ENCODE measurements around the gene ZNF516.

The ZNF516 gene

DNA sequence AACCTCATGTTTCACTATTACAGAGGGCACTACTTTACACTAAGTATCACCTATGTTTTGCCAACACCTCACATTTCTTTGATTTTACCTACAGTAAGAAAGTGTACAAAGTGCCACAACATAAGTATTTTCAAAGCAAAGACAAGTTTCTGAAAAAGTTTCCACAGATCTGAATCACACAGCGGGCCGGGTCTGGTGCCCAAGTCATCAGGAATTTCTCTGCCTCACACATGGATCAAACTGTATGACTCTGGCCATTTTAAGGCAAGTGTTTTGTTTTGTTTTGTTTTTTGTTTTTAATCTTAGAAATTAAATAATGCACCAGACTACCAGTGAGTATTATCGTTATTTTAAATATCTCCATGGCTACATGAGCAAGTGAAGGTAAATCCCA is 73.4 kb downstream of the ZNF516 start:
- no peak for DNase-seq (ENCODE audit: low spot score)

GRCh38 chr18:76420898-76421684 is 74.0 kb downstream of the ZNF516 start:
- no peak for DNase-seq (ENCODE audit: low spot score)

GRCh38 chr18:76419811-76420210 is 75.2 kb downstream of the ZNF516 start:
- no peak for DNase-seq (ENCODE audit: low spot score)

DNA sequence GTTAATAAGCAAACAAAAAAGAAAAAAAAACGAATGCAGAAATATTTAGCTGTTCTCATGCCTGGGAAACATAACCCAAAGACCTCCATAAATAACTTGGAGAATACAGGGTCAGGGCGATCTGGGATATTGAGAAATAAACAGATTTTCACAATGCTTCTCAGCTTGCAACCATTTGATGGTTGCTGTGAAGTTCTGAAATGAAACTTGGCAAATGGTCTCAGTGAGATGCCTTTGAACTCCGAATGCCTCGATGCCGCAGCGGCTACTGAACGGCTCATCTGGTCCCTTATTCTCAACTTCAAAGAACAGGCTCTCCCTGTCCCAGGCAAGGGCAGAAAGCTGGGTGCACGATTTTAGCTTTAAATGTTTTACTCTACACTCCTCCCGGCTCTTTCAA is 78.1 kb downstream of the ZNF516 start:
- no peak for DNase-seq (ENCODE audit: low spot score)

DNA sequence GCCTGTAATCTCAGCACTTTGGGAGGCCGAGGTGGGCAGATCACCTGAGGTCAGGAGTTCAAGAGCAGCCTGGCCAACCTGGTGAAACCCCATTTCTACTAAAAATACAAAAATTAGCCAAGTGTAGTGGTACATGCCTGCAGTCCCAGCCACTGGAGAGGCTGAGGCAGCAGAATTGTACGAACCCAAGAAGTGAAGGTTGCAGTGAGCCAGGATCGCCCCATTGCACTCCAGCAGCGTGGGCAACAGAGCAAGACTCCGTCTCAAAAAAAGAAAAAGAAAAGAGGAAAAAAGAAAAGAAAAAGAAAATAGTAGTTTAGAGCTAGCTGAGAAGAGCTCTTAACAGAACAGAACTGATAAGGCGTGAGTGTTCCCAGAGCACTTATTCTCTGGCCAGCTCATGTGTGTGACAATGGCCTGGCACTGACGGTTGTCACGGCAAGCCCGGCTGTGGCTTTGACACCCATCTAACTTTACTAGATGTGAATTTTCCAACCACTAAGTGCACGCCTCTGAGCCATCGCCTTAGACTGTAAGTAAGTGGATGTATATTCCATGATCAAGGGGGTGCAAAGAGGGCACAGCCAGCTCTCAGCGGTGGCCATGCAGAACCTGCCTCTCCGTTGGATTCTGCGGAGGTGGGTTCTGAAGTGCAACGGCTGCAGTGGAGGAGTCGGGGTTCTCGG is 80.0 kb downstream of the ZNF516 start:
- DNase-seq (ENCODE audit: low spot score): no peak

DNA sequence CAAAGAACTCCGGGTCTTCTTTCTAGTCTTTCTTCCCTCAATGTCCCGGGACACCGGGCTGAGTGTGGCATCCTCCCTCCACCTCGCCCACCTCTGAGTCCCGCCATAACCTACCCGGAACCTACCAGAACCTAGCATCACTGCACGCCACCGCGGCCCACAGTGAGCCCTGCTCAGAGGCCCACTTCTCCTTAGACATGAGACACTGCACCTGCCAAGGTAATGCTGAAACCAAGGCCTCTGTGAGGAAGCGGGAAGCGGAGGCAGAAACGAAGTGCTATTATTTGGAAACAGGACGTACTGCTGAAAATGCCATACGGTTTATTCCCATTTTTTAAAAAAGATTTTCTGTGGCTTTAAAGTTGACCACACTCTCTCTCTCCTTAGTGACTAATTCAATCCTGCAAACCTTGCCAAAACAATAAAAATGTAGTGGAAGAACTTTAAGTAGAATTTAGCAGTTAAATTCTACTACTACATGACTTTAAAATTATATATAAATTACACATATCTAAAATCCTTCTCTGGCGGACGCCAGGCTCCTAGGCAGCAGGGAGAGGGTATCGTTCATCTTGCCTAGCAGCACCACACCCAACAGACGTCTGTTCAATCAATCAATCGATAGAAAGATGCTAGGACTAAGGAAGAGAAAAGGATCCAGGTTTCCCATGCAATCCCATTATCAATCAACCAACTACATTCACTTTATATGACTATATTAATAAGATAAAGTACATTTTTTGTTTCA is 82.0 kb downstream of the ZNF516 start:
- DNase-seq (ENCODE audit: low spot score): no peak

DNA sequence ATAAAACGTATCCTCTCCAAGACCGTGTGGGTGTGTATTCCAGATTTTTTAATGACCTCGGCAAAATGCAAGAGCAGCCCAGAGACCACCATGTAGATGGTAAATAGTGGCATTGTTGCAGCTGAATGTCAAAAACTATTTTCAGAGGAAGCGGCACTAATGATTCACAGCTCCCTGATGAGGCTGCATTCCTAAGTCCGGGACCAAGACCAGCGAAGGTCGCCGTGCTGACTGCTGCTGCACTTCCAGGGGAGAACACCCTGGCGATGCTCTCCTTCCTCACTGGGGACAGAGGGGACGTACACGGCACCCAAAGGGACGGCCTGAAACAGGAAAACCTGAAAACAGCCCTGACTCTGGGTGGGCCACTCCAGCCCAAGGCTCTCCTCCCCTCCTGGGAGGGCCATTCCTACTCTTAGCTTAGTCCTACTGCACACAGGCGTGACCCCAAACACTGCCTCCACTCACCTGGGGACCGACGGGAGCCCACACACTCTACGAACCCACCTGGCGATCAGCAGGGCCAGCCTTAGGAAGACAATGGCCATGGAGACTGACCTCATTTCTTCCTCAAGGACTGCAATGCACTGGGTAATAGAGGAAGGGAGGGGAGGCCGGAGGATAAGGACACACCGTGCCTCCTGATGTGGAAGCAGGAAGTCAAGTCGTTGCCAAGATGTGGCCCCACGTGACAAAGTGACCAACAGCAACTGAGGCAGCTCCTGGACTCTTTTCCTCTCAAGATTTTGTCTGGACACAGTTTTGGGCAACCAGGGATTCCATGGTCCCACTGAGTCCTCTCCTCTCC is 82.8 kb downstream of the ZNF516 start:
- DNase-seq (ENCODE audit: low spot score): no peak

GRCh38 chr18:76410660-76411417 is 84.2 kb downstream of the ZNF516 start:
- DNase-seq (ENCODE audit: low spot score): no peak

DNA sequence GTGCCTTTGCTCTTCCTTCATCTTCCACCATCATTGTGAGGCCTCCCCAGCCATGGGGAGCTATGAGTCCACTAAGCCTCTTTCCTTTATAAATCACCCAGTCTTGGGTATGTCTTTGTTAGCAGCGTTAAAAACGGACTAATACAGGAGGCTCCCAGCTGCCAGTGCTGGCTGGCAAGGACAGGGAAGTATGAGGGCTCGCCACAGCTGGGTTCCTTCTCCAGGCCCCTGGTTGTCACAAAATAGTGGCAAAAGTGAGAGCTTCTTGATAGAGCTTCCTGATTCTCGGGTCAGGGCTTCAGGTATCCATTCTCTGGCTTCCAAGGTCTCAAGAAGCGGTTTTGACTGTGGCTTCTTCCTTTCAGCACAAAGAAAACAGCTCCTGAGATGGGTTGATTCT is 85.0 kb downstream of the ZNF516 start:
- no peak for DNase-seq (ENCODE audit: low spot score)

- DNase-seq (ENCODE audit: low spot score): no peak
Measured at GRCh38 chr18:76408480-76409067, 86.5 kb downstream of the ZNF516 start.

GRCh38 chr18:76407681-76408080 is 87.4 kb downstream of the ZNF516 start:
- DNase-seq (ENCODE audit: low spot score): no peak

DNA sequence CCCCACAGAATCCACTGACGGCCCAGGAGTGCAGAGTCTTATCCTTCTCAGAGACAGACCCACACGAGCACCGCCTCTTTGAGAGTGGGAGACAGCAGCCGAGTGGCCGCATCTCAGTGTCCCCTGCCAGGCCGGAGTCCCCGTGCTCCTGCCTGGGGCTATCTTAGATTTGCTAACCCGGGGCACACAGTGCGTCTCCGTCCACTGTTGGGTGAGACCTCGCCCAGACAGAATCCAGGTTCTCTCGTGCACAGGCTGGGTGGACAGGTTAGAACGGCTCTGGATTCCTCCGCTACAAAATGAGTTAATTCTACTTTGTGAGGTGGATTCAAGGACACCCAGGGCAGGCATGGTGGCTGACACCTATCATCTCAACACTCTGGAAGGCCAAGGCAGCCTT is 88.3 kb downstream of the ZNF516 start:
- DNase-seq (ENCODE audit: low spot score): no peak

DNA sequence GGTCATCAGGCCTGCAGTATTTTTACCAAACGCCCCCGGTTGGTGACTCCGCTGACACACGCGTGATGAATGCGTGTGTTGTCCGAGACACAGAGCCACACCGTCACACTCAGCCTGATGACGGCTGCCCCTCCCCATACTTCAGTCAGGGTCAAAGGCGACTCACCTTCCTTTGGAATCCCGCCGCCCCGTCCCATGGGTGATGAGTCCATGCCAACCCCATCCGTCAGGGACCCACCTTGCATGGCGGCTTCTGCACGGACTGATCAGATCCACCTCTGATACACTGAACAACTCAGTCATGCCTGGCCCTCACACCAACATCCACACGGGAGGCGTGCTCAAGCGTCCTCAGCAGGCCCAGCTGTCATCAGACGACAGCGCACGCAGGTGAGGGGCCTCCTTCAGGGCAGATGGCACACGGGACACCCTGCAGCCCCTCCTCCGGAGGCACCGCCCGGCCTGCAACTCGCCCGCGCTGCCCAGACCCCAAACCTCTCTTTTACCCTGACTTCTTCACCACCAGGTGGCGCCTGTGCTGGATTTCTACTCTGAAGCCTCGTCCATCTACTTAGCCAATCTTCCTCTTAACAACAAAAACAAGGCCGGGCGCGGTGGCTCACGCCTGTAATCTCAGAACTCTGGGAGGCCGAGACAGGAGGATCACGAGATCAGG is 89.2 kb downstream of the ZNF516 start:
- peak; percentile 35 for DNase-seq (ENCODE audit: low spot score)

DNA sequence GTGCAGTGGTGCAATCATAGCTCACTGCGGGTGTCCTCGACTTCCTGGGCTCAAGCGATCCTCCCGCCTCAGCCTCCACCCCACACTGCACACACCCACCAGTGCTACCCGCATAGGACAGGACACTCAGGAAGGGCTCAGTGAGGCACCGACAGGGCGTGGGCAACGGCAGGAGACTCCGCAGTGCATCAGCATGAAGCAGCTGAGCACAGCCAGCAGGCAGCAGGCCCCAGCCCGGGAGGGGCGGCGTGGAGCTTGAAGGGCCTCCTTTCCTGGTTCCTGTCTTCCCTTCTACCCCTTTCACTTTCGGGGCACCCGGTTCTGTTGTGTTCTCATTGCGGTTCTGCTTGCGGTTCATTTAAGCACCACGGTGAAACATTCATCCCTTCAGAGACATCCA is 89.8 kb downstream of the ZNF516 start:
- DNase-seq (ENCODE audit: low spot score): no peak

DNA sequence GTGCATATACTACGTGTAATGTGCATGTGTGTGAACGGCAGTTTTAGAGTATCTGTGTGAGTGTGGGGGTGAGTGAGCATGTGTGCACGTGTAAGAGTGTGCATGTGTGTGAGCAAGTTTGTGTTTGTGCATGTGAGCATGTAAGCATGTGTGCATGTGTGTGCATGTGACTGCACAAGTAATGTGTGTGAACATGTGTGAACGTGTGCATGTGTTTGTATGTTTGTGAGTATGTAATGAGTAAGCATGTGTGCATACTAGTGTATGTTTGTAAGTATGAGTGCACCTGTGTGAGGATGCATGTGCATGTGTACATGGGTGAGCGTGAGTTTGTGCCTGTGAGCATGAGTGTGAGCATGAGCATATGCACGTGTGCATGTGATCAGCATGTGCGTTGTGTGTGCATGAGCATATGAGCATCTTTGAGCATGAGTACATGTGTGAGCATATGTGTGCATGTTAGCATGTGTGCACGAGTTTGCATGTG is 90.7 kb downstream of the ZNF516 start:
- DNase-seq (ENCODE audit: low spot score): no peak

DNA sequence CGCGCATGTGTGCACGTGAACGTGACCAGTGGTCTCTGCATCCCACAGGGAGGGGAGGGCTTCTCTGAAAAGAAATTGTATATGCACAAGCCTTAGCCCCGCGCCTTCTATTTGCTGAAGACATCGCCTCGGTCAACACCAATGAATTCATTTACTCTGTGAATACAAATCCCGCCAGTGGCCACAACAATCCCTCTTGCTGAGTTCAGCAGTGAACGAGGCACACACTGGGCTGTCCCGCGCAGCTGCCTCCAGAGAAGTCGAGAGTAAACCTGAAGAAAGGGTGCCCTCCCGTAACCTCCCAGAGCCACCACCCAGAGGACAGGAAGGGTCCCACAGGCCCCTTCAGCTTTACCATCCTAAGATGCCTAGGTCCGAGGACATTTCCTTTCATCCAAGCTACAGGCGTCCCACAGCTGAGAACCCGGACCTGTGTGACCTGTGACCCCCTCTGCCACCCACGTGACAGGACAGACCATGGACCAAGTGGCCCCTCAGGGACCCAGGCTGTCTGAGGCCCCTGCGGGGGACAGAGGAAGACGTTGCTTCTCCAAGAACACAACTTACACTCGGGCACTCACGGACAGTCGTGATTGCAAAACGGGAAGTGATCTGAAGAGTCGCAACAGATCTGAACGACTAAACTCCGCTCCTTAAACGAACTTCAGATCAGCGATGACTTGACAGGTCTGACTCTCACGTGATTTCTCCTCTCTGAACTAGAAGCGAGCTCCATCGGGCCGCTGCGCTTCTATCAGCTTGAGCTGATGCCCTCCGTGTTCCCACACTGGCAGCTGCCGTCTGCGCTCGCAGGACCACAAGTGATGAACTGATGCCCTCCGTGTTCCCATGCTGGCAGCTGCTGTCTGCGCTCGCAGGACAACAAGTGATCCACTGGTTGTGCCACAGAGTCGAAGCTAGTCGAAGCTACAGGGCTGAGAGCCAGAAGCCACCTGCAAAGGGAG is 92.7 kb downstream of the ZNF516 start:
- DNase-seq (ENCODE audit: low spot score): no peak

- DNase-seq (ENCODE audit: low spot score): no peak
Measured at GRCh38 chr18:76401498-76401897, 93.5 kb downstream of the ZNF516 start.

- DNase-seq (ENCODE audit: low spot score): no peak
Measured at GRCh38 chr18:76399613-76400391, 95.2 kb downstream of the ZNF516 start.

Data from germinal center (tissue), 1 donor.